ENCODE results near the gene PI4K2B. TPM values are rescaled to one million over a fixed set of nuclear protein-coding genes. Genes with fewer than 3 reads are reported as not detected.
A peak's percentile ranks its signal among the peaks of the same experiment; 100 is the strongest.
"Not testable (repeated sequence)": the region's sequence is repeated elsewhere in the genome, so short reads cannot be mapped to it uniquely, and the experiment has no call there.

PI4K2B gene
- total RNA-seq, 1 donor from 2014 or later, result 21.1 TPM

DNA sequence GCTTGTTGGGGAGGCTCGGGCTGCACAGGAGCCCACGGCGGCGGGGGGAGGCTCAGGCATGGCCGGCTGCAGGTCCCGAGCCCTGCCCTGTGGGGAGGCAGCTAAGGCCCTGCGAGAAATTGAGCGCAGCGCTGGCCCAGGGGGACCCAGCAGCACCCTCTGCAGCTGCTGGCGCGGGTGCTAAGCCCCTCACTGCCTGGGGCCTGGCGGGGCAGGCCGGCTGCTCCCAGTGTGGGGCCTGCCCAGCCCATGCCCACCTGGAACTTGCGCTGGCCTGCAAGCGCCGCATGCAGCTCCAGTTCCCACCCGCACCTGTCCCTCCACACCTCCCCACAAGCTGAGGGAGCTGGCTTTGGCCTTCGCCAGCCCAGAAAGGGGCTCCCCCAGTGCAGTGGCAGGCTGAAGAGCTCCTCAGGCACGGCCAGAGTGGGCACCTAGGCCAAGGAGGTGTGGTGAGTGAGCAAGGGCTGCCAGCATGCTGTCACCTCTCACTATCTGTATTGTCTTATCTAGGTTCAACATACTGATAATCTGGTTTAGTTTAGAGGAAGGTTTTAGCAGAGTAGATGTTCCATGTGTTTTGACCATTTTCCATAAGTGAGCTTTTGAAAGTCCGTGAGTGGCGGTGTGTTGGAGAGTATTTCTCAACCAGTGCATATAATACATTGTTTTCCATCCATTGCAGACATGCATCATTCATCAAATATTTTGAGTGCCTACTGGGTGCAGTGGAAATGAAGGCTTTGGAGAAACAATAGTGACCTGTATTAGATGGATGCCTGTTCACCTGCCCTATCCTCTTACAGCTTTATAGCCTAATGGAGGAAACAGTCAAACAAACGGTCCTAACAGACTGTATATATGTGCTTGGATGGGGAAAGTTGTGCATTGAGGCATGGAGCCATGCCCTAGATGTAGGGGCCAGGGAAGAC lies 13.1 kb downstream of the PI4K2B start:
- no peaks in the 10 kb centered on the region for H3K36me3 ChIP-seq
- no peak overlapping the region for H3K4me3 ChIP-seq
- intact Hi-C loops (cut with DNase I), result no loop called here
- TF ChIP-seq CTCF (IDR thresholded peaks at IDR 0.05), result no peak
- H3K9me3 ChIP-seq, result no peaks in the 10 kb centered on the region
- no peak overlapping the region for H3K27ac ChIP-seq
- peak; percentile 59 to 83 for ATAC-seq
- DNase-seq, result no peak
- no peaks in the 10 kb centered on the region for H3K27me3 ChIP-seq (ENCODE audit: low read depth)
- peaks cover 6% of the 10 kb centered on the region for H3K4me1 ChIP-seq

- Histone ChIP-seq H3K27ac (peak overlapping the region; percentile 24), H3K4me1 (peaks cover 17% of the 10 kb centered on the region)
- DNase-seq; intact Hi-C loops (cut with DNase I); H3K36me3 ChIP-seq; H3K27me3 ChIP-seq (ENCODE audit: low read depth); H3K9me3 ChIP-seq; ATAC-seq; H3K4me3 ChIP-seq: not testable (repeated sequence)
Observed at GRCh38 chr4:25248875-25249274, 15.0 kb downstream of the PI4K2B start.

GRCh38 chr4:25249494-25249893 lies 15.7 kb downstream of the PI4K2B start:
- H3K27ac ChIP-seq; H3K4me3 ChIP-seq; intact Hi-C loops (cut with DNase I); H3K9me3 ChIP-seq; DNase-seq; ATAC-seq; H3K36me3 ChIP-seq; H3K27me3 ChIP-seq (ENCODE audit: low read depth): not testable (repeated sequence)
- H3K4me1 ChIP-seq, result peaks cover 17% of the 10 kb centered on the region

- no peak for TF ChIP-seq CTCF (IDR thresholded peaks at IDR 0.05)
- peaks cover 11% of the 10 kb centered on the region for H3K4me1 ChIP-seq
Observed at GRCh38 chr4:25252230-25253070, 18.6 kb downstream of the PI4K2B start.

DNA sequence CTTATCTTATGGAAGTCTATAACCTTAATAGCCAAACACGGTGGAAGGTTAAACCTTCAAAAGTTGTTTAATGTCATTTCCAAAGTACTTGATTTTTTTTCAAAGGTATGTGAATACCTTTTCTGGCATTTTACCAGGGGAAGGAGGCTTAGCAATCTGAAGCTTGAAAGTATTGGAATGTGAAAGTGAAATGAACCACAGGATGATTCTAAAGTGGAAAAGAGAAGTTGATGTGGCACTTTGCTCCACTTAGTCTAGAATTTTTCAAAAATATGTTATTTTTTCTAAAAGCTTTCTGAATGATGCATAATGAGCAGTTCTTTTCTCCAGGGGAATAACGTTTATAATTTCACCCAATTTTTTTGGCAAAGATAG lies 19.2 kb downstream of the PI4K2B start:
- peaks cover 11% of the 10 kb centered on the region for H3K4me1 ChIP-seq
- no peak for DNase-seq
- TF ChIP-seq CTCF (IDR thresholded peaks at IDR 0.05), result no peak
- peaks cover 34% of the 10 kb centered on the region for H3K36me3 ChIP-seq
- intact Hi-C loops (cut with DNase I), result no loop called here
- peak; percentile 62 to 86 for ATAC-seq
- H3K4me3 ChIP-seq, result no peak overlapping the region
- peak overlapping the region; percentile 53 for H3K27ac ChIP-seq
- no peaks in the 10 kb centered on the region for H3K9me3 ChIP-seq
- no peaks in the 10 kb centered on the region for H3K27me3 ChIP-seq (ENCODE audit: low read depth)

More at GRCh38 chr4:25252230-25253070, 18.6 kb downstream of the PI4K2B start:
- H3K4me3 ChIP-seq, result no peak overlapping the region
- ATAC-seq (peak; percentile 55 to 58), DNase-seq (no peak)
- no peaks in the 10 kb centered on the region for H3K9me3 ChIP-seq
- intact Hi-C loops (cut with DNase I), result no loop called here
- H3K27me3 ChIP-seq (ENCODE audit: low read depth), result no peaks in the 10 kb centered on the region
- H3K27ac ChIP-seq, result peak overlapping the region; percentile 53
- peaks cover 28% of the 10 kb centered on the region for H3K36me3 ChIP-seq

DNA sequence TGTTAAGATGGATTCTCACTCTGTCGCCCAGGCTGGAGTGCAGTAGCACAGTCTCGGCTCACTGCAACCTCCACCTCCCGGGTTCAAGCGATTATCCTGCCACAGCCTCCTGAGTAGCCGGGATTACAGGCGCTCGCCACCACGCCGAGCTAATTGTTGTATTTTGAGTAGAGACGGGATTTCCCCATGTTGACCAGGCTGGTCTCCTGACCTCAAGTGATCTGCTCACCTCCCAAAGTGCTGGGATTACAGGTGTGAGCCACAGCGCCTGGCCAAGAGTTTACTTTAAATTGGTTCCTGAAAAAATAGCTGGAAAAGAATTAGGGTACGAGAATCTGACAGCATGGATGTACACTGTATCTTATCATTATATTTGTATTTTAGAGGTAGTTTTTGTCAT lies 20.0 kb downstream of the PI4K2B start:
- DNase-seq; H3K27ac ChIP-seq; intact Hi-C loops (cut with DNase I); H3K9me3 ChIP-seq; H3K27me3 ChIP-seq (ENCODE audit: low read depth); H3K4me3 ChIP-seq: not testable (repeated sequence)
- Histone ChIP-seq H3K36me3 (peaks cover 39% of the 10 kb centered on the region), H3K4me1 (peaks cover 11% of the 10 kb centered on the region)
- ATAC-seq, result peak in 1 of 2 donors; percentile 62
